ENCODE measurements around the gene GPR153. TPM values are rescaled to one million over a fixed set of nuclear protein-coding genes. Genes with fewer than 3 reads are reported as not detected.

Gene GPR153
- total and polyA plus RNA-seq, 2 of the 13 experiments (the other 11 are each of a cell fraction or from before 2014, with no cell fraction given), result 0.22 to 0.31 TPM

DNA sequence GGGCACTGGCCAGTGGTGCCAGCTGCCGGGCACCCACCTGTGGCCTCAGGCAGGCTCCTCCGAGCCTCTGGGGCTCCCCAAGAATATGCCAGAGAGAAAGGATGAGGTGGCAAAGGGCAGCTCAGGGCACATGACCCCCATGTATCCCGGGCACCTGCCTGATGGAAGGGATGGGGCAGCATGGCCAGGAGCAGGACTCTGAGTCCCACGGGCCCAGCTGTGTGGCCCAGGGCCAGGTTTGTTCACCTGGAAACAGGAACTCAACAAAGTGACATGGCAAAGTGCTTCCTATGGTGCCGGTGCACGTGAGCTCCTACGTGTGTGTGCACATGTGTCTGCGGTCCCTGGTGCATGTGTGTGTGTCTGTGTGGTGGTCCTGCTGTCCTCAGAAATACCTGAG lies 9.5 kb upstream of the GPR153 start:
- peaks cover 3% of the 10 kb centered on the region for H3K4me1 ChIP-seq (ENCODE audit: insufficient read depth, low read length)
- ChIA-PET CTCF (ENCODE audit: low intra/inter-chr PET ratio, low total read pairs) (no interaction called here), POLR2A (no interaction called here)
- ATAC-seq, result no peak
- DNase-seq (ENCODE audit: low spot score), result no peak
- no peaks in the 10 kb centered on the region; a peak in 1 of 5 replicates for H3K27me3 ChIP-seq (ENCODE audit: control insufficient read depth in 1 of 2, insufficient read depth in 2 of 2, low read length in 2 of 2)
- no peaks in the 10 kb centered on the region for H3K79me2 ChIP-seq (ENCODE audit: insufficient read depth, low read length)
- H2AFZ ChIP-seq (ENCODE audit: low read length), result no peak overlapping the region
- H4K20me1 ChIP-seq (ENCODE audit: insufficient read depth, low read length), result no peaks in the 10 kb centered on the region
- intact Hi-C loops (cut with micrococcal nuclease; ENCODE audit: unreplicated experiment) (no loop called here), in situ Hi-C loops (cut with HindIII; ENCODE audit: extremely low pct_ligation_motif_present, low pct_unique_long_range_greater_than_20kb) (no loop called here)
- FAIRE-seq, result no peak
- 0 out of 5 replicates have a peak, but pooled peaks cover 1 to 6% of the 10 kb centered on the region in 2 experiments for H3K36me3 ChIP-seq (replicated peaks in 1 of 2; ENCODE audit: control insufficient read depth in 1 of 2, insufficient read depth in 2 of 2, low read length in 2 of 2)
- BruUV-seq (replicated peaks), result no TSS peak
- 91% methylated on average over 8 of the region's 8 CpGs for whole genome bisulfite sequencing (ENCODE audit: low lambda C conversion rate)
- no peak overlapping the region for H3K27ac ChIP-seq (ENCODE audit: extremely low read length, insufficient read depth, low read length)
- H3K9me3 ChIP-seq (ENCODE audit: low read length), result no peaks in the 10 kb centered on the region
- no peak overlapping the region for H3K9ac ChIP-seq (ENCODE audit: insufficient read depth, low read depth, low read length)
- no peak overlapping the region for H3K4me3 ChIP-seq (replicated peaks in 1 of 3; ENCODE audit: insufficient read depth in 1 of 3, low read depth in 2 of 3, low read length in 3 of 3)
- no peak overlapping the region for H3K4me2 ChIP-seq (ENCODE audit: low read depth, low read length)
- TF ChIP-seq ZNF431 (CRISPR knock-in tag; IDR thresholded peaks at IDR 0.05; ENCODE audit: borderline replicate concordance, low read depth) (no peak), MED8 (CRISPR knock-in tag; IDR thresholded peaks at IDR 0.05; ENCODE audit: insufficient replicate concordance) (no peak), CENPT (CRISPR knock-in tag; IDR thresholded peaks at IDR 0.05; ENCODE audit: low read depth) (no peak), AHDC1 (CRISPR knock-in tag; IDR thresholded peaks at IDR 0.05; ENCODE audit: borderline replicate concordance) (no peak), ZNF138 (CRISPR knock-in tag; IDR thresholded peaks at IDR 0.05; ENCODE audit: low read depth) (no peak), RAD51 (IDR thresholded peaks at IDR 0.05; ENCODE audit: borderline replicate concordance) (no peak), ZBTB4 (CRISPR knock-in tag; IDR thresholded peaks at IDR 0.05; ENCODE audit: borderline replicate concordance) (no peak), ZNF747 (CRISPR knock-in tag; IDR thresholded peaks at IDR 0.05; ENCODE audit: borderline replicate concordance) (no peak), SRSF4 (IDR thresholded peaks at IDR 0.05; ENCODE audit: low read depth, low read length, poor library complexity, severe bottlenecking) (no peak), ZNF781 (CRISPR knock-in tag; IDR thresholded peaks at IDR 0.05; ENCODE audit: borderline replicate concordance, not compliant biosample characterization) (no peak)
- TF ChIP-seq, protein P1, sequence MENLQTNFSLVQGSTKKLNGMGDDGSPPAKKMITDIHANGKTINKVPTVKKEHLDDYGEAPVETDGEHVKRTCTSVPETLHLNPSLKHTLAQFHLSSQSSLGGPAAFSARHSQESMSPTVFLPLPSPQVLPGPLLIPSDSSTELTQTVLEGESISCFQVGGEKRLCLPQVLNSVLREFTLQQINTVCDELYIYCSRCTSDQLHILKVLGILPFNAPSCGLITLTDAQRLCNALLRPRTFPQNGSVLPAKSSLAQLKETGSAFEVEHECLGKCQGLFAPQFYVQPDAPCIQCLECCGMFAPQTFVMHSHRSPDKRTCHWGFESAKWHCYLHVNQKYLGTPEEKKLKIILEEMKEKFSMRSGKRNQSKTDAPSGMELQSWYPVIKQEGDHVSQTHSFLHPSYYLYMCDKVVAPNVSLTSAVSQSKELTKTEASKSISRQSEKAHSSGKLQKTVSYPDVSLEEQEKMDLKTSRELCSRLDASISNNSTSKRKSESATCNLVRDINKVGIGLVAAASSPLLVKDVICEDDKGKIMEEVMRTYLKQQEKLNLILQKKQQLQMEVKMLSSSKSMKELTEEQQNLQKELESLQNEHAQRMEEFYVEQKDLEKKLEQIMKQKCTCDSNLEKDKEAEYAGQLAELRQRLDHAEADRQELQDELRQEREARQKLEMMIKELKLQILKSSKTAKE (CRISPR knock-in tag; IDR thresholded peaks at IDR 0.05; ENCODE audit: borderline replicate concordance), result no peak

Data from HepG2 (cell line).